Measurements from ENCODE around the gene SLC51A. TPM values are rescaled to one million over a fixed set of nuclear protein-coding genes. Genes with fewer than 3 reads are reported as not detected.
"Not testable (repeated sequence)": the region's sequence is repeated elsewhere in the genome, so short reads cannot be mapped to it uniquely, and the experiment has no call there.

Gene SLC51A
- total RNA-seq, 1 experiment from 2014 or later, result 0.24 TPM

- no peaks in the 10 kb centered on the region for H3K27me3 ChIP-seq (ENCODE audit: control insufficient read depth, insufficient read depth, low read length)
- no peak overlapping the region for H3K4me3 ChIP-seq (ENCODE audit: insufficient read depth, low read depth, low read length)
These were observed 19.3 kb downstream of the SLC51A start for GRCh38 chr3:196235452-196236122.

GRCh38 chr3:196236223-196236622 is 19.9 kb downstream of the SLC51A start:
- DNase-seq, result no peak
- H3K36me3 ChIP-seq (replicated peaks; ENCODE audit: control insufficient read depth, insufficient read depth, low read length), result no peaks in the 10 kb centered on the region; the same call in 1 of the 2 replicates
- H3K4me3 ChIP-seq (ENCODE audit: insufficient read depth, low read depth, low read length), result no peak overlapping the region
- no peaks in the 10 kb centered on the region for H3K27me3 ChIP-seq (ENCODE audit: control insufficient read depth, insufficient read depth, low read length)

More at GRCh38 chr3:196235452-196236122, 19.3 kb downstream of the SLC51A start:
- no peak for DNase-seq
- H3K36me3 ChIP-seq (replicated peaks; ENCODE audit: control insufficient read depth, insufficient read depth, low read length), result no peaks in the 10 kb centered on the region; the same call in 1 of the 2 replicates

GRCh38 chr3:196237203-196237602 is 20.9 kb downstream of the SLC51A start:
- no peak for DNase-seq
- no peaks in the 10 kb centered on the region for H3K27me3 ChIP-seq (ENCODE audit: control insufficient read depth, insufficient read depth, low read length)
- H3K4me3 ChIP-seq (ENCODE audit: insufficient read depth, low read depth, low read length), result no peak overlapping the region
- peaks cover 3% of the 10 kb centered on the region for H3K36me3 ChIP-seq (replicated peaks; ENCODE audit: control insufficient read depth, insufficient read depth, low read length)

- peak; percentile 63 for DNase-seq
- no peaks in the 10 kb centered on the region for H3K27me3 ChIP-seq (ENCODE audit: control insufficient read depth, insufficient read depth, low read length)
- no peak overlapping the region for H3K4me3 ChIP-seq (ENCODE audit: insufficient read depth, low read depth, low read length)
- peaks cover 6% of the 10 kb centered on the region for H3K36me3 ChIP-seq (replicated peaks; ENCODE audit: control insufficient read depth, insufficient read depth, low read length)
These were observed 22.6 kb downstream of the SLC51A start for GRCh38 chr3:196238612-196239560.

GRCh38 chr3:196240424-196240823 is 24.1 kb downstream of the SLC51A start:
- Histone ChIP-seq H3K36me3 (replicated peaks; ENCODE audit: control insufficient read depth, insufficient read depth, low read length) (peaks cover 6% of the 10 kb centered on the region), H3K4me3 (ENCODE audit: insufficient read depth, low read depth, low read length) (no peak overlapping the region), H3K27me3 (ENCODE audit: control insufficient read depth, insufficient read depth, low read length) (no peaks in the 10 kb centered on the region)
- no peak for DNase-seq

- no peak for DNase-seq
- Histone ChIP-seq H3K36me3 (replicated peaks; ENCODE audit: control insufficient read depth, insufficient read depth, low read length) (peaks cover 6% of the 10 kb centered on the region), H3K27me3 (ENCODE audit: control insufficient read depth, insufficient read depth, low read length) (no peaks in the 10 kb centered on the region), H3K4me3 (ENCODE audit: insufficient read depth, low read depth, low read length) (no peak overlapping the region)
These were observed 25.4 kb downstream of the SLC51A start for GRCh38 chr3:196241704-196242103.

- H3K36me3 ChIP-seq (replicated peaks; ENCODE audit: control insufficient read depth, insufficient read depth, low read length), result peaks cover 11% of the 10 kb centered on the region
- not testable (repeated sequence) for H3K4me3 ChIP-seq (ENCODE audit: insufficient read depth, low read depth, low read length); H3K27me3 ChIP-seq (ENCODE audit: control insufficient read depth, insufficient read depth, low read length); DNase-seq
These were observed 27.8 kb downstream of the SLC51A start for GRCh38 chr3:196244166-196244565.

- Histone ChIP-seq H3K27me3 (ENCODE audit: control insufficient read depth, insufficient read depth, low read length) (no peaks in the 10 kb centered on the region), H3K36me3 (replicated peaks; ENCODE audit: control insufficient read depth, insufficient read depth, low read length) (peaks cover 8% of the 10 kb centered on the region), H3K4me3 (ENCODE audit: insufficient read depth, low read depth, low read length) (no peak overlapping the region)
- DNase-seq, result no peak
These were observed 30.4 kb downstream of the SLC51A start for GRCh38 chr3:196246612-196247308.

- DNase-seq, result no peak
- Histone ChIP-seq H3K4me3 (ENCODE audit: insufficient read depth, low read depth, low read length) (no peak overlapping the region), H3K36me3 (replicated peaks; ENCODE audit: control insufficient read depth, insufficient read depth, low read length) (peaks cover 4% of the 10 kb centered on the region), H3K27me3 (ENCODE audit: control insufficient read depth, insufficient read depth, low read length) (no peaks in the 10 kb centered on the region)
These were observed 35.6 kb downstream of the SLC51A start for GRCh38 chr3:196251918-196252317.

GRCh38 chr3:196254376-196255283 is 38.3 kb downstream of the SLC51A start:
- Histone ChIP-seq H3K27me3 (ENCODE audit: control insufficient read depth, insufficient read depth, low read length) (no peaks in the 10 kb centered on the region), H3K36me3 (replicated peaks; ENCODE audit: control insufficient read depth, insufficient read depth, low read length) (no peaks in the 10 kb centered on the region; the same call in 1 of the 2 replicates), H3K4me3 (ENCODE audit: insufficient read depth, low read depth, low read length) (no peak overlapping the region)
- DNase-seq, result no peak

- no peak for DNase-seq
- no peaks in the 10 kb centered on the region for H3K27me3 ChIP-seq (ENCODE audit: control insufficient read depth, insufficient read depth, low read length)
- no peak overlapping the region for H3K4me3 ChIP-seq (ENCODE audit: insufficient read depth, low read depth, low read length)
- no peaks in the 10 kb centered on the region; the same call in 1 of the 2 replicates for H3K36me3 ChIP-seq (replicated peaks; ENCODE audit: control insufficient read depth, insufficient read depth, low read length)
These were observed 39.4 kb downstream of the SLC51A start for GRCh38 chr3:196255776-196256175.

GRCh38 chr3:196260784-196261183 is 44.5 kb downstream of the SLC51A start:
- H3K27me3 ChIP-seq (ENCODE audit: control insufficient read depth, insufficient read depth, low read length), result no peaks in the 10 kb centered on the region
- no peak for DNase-seq
- no peak overlapping the region for H3K4me3 ChIP-seq (ENCODE audit: insufficient read depth, low read depth, low read length)
- H3K36me3 ChIP-seq (replicated peaks; ENCODE audit: control insufficient read depth, insufficient read depth, low read length), result no peaks in the 10 kb centered on the region

GRCh38 chr3:196263819-196264218 is 47.5 kb downstream of the SLC51A start:
- DNase-seq, result no peak
- no peaks in the 10 kb centered on the region for H3K36me3 ChIP-seq (replicated peaks; ENCODE audit: control insufficient read depth, insufficient read depth, low read length)

More at GRCh38 chr3:196263819-196264218, 47.5 kb downstream of the SLC51A start:
- H3K4me3 ChIP-seq (ENCODE audit: insufficient read depth, low read depth, low read length), result no peak overlapping the region
- H3K27me3 ChIP-seq (ENCODE audit: control insufficient read depth, insufficient read depth, low read length), result no peaks in the 10 kb centered on the region

Data from H7 (cell line).